Liver (tissue), 9 donors: ENCODE measurements around the gene CAMK1D. TPM values are rescaled to one million over a fixed set of nuclear protein-coding genes. Genes with fewer than 3 reads are reported as not detected.

Experiments used
- DNase-seq: peaks from one replicate; pipeline ENCODE4 v3.0.0-alpha.2; 2017; ENCODE audit warnings: low spot score
- H3K27ac ChIP-seq, 2 donors: one replicate each; pipeline ENCODE4 v1.7.0; 2013; ENCODE audit warnings: inconsistent platforms in 2 of 2, low read length in 2 of 2, control low read depth in 1 of 2, low read depth in 1 of 2, mild to moderate bottlenecking in 1 of 2
- H3K27me3 ChIP-seq, 4 donors: one replicate each; pipeline versions ENCODE4 v1.6.1 to v1.7.0; 2013; ENCODE audit warnings: low read length in 3 of 4, inconsistent platforms in 1 of 4, mild to moderate bottlenecking in 1 of 4, moderate library complexity in 1 of 4; ENCODE audit not compliant: control insufficient read depth in 4 of 4, insufficient read depth in 4 of 4
- H3K36me3 ChIP-seq, 4 donors: one replicate each; pipeline versions ENCODE4 v1.6.1 to v1.7.0; 2013; ENCODE audit warnings: low read length in 3 of 4, mild to moderate bottlenecking in 3 of 4, low read depth in 1 of 4, moderate library complexity in 1 of 4; ENCODE audit not compliant: control insufficient read depth in 4 of 4, insufficient read depth in 3 of 4
- H3K4me1 ChIP-seq, 4 donors: one replicate each; pipeline versions ENCODE4 v1.6.1 to v1.7.0; 2013; ENCODE audit warnings: low read length in 3 of 4, mild to moderate bottlenecking in 3 of 4, moderate library complexity in 1 of 4; ENCODE audit not compliant: control insufficient read depth in 4 of 4, insufficient read depth in 4 of 4
- H3K4me3 ChIP-seq, 3 donors: one replicate each; pipeline versions ENCODE4 v1.6.1 to v1.7.0; 2013; ENCODE audit warnings: low read length in 3 of 3, control low read depth in 1 of 3, low read depth in 1 of 3, mild to moderate bottlenecking in 1 of 3
- H3K9ac ChIP-seq, 2 donors: one replicate each; pipeline ENCODE4 v1.7.0; 2013; ENCODE audit warnings: low read length in 2 of 2, mild to moderate bottlenecking in 2 of 2, moderate library complexity in 2 of 2, control low read depth in 1 of 2, low read depth in 1 of 2
- H3K9me3 ChIP-seq, 4 donors: one replicate each; pipeline versions ENCODE4 v1.6.1 to v1.7.0; 2013; ENCODE audit warnings: low read length in 3 of 4; ENCODE audit not compliant: control insufficient read depth in 4 of 4
- ATF3 ChIP-seq: IDR thresholded peaks from 2 replicates; pipeline ENCODE4 v1.6.1; 2016; ENCODE audit warnings: antibody characterized with exemption
- EGR1 ChIP-seq, 2 donors: IDR thresholded peaks; 2 replicates each; pipeline ENCODE4 v1.6.1; 2016 to 2018; ENCODE audit warnings: antibody characterized with exemption in 2 of 2, low read depth in 2 of 2
- FOXA1 ChIP-seq: IDR thresholded peaks from 2 replicates; pipeline ENCODE4 v1.6.1; 2016; ENCODE audit warnings: antibody characterized with exemption
- FOXA2 ChIP-seq: IDR thresholded peaks from 2 replicates; pipeline ENCODE4 v1.6.1; 2016; ENCODE audit warnings: antibody characterized with exemption
- GABPA ChIP-seq, 2 donors: IDR thresholded peaks in 1 of 2; conservative IDR thresholded peaks in 1 of 2; 2 replicates each; pipeline ENCODE4 v1.6.1; 2016; ENCODE audit warnings: antibody characterized with exemption in 2 of 2, mild to moderate bottlenecking in 1 of 2, moderate library complexity in 1 of 2
- HNF4A ChIP-seq, 2 donors: conservative IDR thresholded peaks; 2 replicates each; pipeline ENCODE4 v1.6.1; 2016; ENCODE audit warnings: antibody characterized with exemption in 2 of 2, mild to moderate bottlenecking in 2 of 2
- HNF4G ChIP-seq: IDR thresholded peaks from 2 replicates; pipeline ENCODE4 v1.6.1; 2016; ENCODE audit warnings: antibody characterized with exemption
- MAX ChIP-seq: IDR thresholded peaks from 2 replicates; pipeline ENCODE4 v1.6.1; 2016; ENCODE audit warnings: antibody characterized with exemption
- NR2F2 ChIP-seq: IDR thresholded peaks from 2 replicates; pipeline ENCODE4 v1.6.1; 2016; ENCODE audit warnings: antibody characterized with exemption
- RAD21 ChIP-seq, 2 donors: IDR thresholded peaks; 2 replicates each; pipeline ENCODE4 v1.6.1; 2016; ENCODE audit warnings: antibody characterized with exemption in 2 of 2, mild to moderate bottlenecking in 2 of 2
- SP1 ChIP-seq: IDR thresholded peaks from 2 replicates; pipeline ENCODE4 v1.6.1; 2018; ENCODE audit warnings: antibody characterized with exemption, mild to moderate bottlenecking
- YY1 ChIP-seq: IDR thresholded peaks from 2 replicates; pipeline ENCODE4 v1.6.1; 2016; ENCODE audit warnings: antibody characterized with exemption, mild to moderate bottlenecking
- ZBTB33 ChIP-seq: IDR thresholded peaks from 2 replicates; pipeline ENCODE4 v1.6.1; 2016; ENCODE audit warnings: antibody characterized with exemption
- WGBS: extraction: QIAGEN DNeasy Blood & Tissue Kit; methylation state at CpG from one replicate; pipeline ENCODE4 v1.1.7; 2013; 5-methylcytosine and 5-hydroxymethylcytosine counted together
- polyA plus RNA-seq, 2 donors: library from polyadenylated mRNA; stranded (reverse) in 1 of 2; unstranded in 1 of 2; fragments of 200-250 nt in 1 of 2; fragments of >200 nt in 1 of 2; fragmentation: Nextera tagmentation in 1 of 2; extraction: Ambion mirVana in 1 of 2; gene quantifications; one replicate each; pipeline versions ENCODE4 v1.2.1 to v1.2.3, GENCODE V29; 2013 to 2015
- total RNA-seq, 2 donors: library from RNA; depleted of rRNA; stranded (reverse); fragments of >200 nt; gene quantifications; one replicate each; pipeline ENCODE4 v1.2.3, GENCODE V29; 2014
- donor health status: healthy.
- donor health status: healthy.
- donor health status: healthy.
- donor health status: healthy.
- donor health status: healthy.

CAMK1D gene
- total and polyA plus RNA-seq, 4 donors = 2.7 to 10.1 (median 4.2) TPM

GRCh38 chr10:12702215-12702770 lies 352.9 kb downstream of the CAMK1D start:
- no peak for TF ChIP-seq ATF3
- no peak for TF ChIP-seq FOXA2
- TF ChIP-seq NR2F2 = no peak
- TF ChIP-seq FOXA1 = no peak
- no peak for TF ChIP-seq EGR1 (IDR thresholded peaks at IDR 0.05; ENCODE audit: low read depth in 2 of 2)
- TF ChIP-seq YY1 = no peak
- no peak for TF ChIP-seq HNF4A (conservative IDR thresholded peaks at IDR 0.05)
- no peak for TF ChIP-seq RAD21 (IDR thresholded peaks at IDR 0.05)
- no peak for TF ChIP-seq MAX
- no peak for TF ChIP-seq SP1
- TF ChIP-seq GABPA (IDR thresholded peaks at IDR 0.05 in 1 of 2, conservative IDR thresholded peaks at IDR 0.05 in 1 of 2) = no peak
- no peak for TF ChIP-seq HNF4G
- Histone ChIP-seq H3K4me3 (no peak overlapping the region), H3K27me3 (no peaks in the 10 kb centered on the region), H3K9me3 (peaks cover 0 to 1% (median 0%) of the 10 kb centered on the region in 4 donors), H3K9ac (no peak overlapping the region), H3K27ac (no peak overlapping the region), H3K4me1 (peaks cover 9 to 33% (median 24%) of the 10 kb centered on the region in 4 donors), H3K36me3 (no peaks in the 10 kb centered on the region)
- 93% methylated on average over 9 of the region's 9 CpGs for WGBS
- DNase-seq = no peak

- H3K36me3 ChIP-seq = no peaks in the 10 kb centered on the region
- WGBS = 98% methylated on average over 6 of the region's 6 CpGs
- H3K27ac ChIP-seq = no peak overlapping the region
- no peak overlapping the region for H3K4me3 ChIP-seq
- H3K9me3 ChIP-seq = no peaks in the 10 kb centered on the region
- DNase-seq = no peak
- H3K4me1 ChIP-seq = peaks cover 9 to 42% (median 25%) of the 10 kb centered on the region in 4 donors
- no peak overlapping the region for H3K9ac ChIP-seq
- no peaks in the 10 kb centered on the region for H3K27me3 ChIP-seq
- TF ChIP-seq HNF4A (conservative IDR thresholded peaks at IDR 0.05) (no peak), RAD21 (IDR thresholded peaks at IDR 0.05) (no peak)
These were observed 353.8 kb downstream of the CAMK1D start for GRCh38 chr10:12703126-12703525.

GRCh38 chr10:12703813-12704212 lies 354.5 kb downstream of the CAMK1D start:
- H3K4me1 ChIP-seq = peaks cover 9 to 44% (median 24%) of the 10 kb centered on the region in 4 donors
- no peak for DNase-seq
- TF ChIP-seq ZBTB33 = no peak

More at GRCh38 chr10:12703813-12704212, 354.5 kb downstream of the CAMK1D start:
- Histone ChIP-seq H3K9me3 (no peaks in the 10 kb centered on the region), H3K36me3 (no peaks in the 10 kb centered on the region), H3K9ac (no peak overlapping the region), H3K27me3 (no peaks in the 10 kb centered on the region), H3K27ac (no peak overlapping the region), H3K4me3 (no peak overlapping the region)
- 78% methylated on average over 6 of the region's 6 CpGs for WGBS
